Activated T-helper 1 cell treated with Interleukin-2 at 50 U/mL for 16 hours (primary cell): ENCODE results near the gene CENPV.

Experiments
- DNase-seq: peaks from one replicate; pipeline ENCODE4 v3.0.0-alpha.2; 2020; ENCODE audit warnings: low read depth

The CENPV gene

DNA sequence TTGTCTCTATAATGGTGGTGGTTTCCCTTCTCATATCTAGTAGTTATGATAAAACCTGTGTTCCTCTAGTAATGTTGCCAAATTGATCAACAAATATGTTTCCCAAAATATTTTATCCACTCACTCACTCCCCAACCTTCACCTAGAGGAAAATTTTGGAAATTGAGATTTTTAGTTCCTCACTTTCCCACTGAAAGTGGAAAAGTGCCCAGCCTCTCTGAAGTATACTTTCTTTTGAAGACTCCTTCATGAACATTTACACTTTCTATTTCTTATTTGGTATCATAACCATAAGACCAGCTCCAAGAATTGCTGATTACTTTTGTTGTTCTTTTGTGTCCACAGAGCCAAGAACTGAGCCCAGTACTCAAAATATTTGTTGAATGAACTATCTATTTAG is 5.1 kb upstream of the CENPV start:
- DNase-seq: no peak

DNA sequence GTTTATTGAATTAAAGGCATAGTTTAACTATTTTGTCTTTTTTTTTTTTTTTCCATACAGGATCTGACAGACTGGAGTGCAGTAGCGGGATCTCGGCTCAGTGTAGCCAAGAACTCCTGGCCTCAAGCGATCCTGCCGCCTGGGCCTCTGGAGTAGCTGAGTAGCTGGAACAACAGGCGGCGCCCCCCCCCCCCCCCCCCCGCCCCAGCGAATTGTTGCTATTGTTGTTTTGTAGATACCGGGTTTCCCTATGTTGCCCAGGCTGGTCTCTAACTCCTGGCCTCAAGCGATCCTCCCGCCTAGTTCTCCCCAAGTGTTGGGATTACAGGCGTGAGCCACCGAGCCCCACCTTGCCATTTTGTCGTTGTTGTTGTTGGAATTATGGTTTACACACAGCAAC is 1.3 kb upstream of the CENPV start:
- no peak for DNase-seq

DNA sequence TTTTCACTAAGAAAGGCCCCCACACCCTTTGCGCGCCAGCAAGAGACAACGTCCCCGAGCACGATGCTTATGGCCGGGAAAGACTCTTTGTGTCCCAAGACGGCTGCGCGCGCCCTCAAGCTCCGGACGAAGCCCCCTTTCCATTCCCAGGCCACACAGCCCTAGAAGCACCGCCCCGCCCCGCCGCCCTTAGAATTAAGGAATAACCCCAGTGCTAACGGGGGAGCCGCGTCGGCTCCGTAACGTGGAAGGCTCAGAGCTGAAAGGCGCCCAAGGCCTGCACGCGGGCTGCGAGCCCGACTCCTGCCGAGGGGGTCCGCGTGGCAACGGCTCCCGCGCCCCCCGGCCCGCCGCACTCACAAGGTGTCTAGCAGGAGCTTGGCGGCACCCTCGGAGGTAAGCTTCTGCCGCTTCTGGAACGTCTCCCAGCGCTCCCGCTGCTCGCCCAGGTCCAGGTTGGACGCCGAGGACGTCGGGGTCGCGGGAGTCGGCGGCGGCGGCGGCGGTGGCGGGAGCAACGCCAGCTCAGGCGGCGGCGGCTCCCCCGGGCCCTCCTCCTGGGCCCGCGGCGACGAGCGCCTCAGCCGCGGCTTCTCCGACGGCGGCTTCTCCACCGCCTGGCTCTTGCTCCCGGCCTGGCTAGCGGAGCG is 477 bp downstream of the CENPV start:
- peak; percentile 5 for DNase-seq

DNA sequence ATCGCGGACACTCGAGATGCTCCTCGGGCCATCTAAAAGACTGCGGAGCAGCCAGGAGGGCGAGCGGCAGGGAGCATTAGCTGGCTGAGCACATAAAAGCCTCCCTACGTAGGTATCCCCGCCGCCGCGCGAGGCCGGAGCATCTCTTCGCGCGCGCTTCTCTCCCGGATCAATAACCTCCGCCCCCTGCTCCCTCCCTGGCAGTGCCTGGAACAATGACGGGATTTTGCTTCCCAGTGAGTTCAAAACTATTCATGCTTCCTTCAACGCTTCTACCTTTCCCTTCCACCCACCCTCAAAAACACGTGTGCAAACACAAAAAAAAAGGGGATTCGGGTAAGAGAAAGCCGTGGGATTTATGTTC is 984 bp downstream of the CENPV start:
- DNase-seq: peak; percentile 3

DNA sequence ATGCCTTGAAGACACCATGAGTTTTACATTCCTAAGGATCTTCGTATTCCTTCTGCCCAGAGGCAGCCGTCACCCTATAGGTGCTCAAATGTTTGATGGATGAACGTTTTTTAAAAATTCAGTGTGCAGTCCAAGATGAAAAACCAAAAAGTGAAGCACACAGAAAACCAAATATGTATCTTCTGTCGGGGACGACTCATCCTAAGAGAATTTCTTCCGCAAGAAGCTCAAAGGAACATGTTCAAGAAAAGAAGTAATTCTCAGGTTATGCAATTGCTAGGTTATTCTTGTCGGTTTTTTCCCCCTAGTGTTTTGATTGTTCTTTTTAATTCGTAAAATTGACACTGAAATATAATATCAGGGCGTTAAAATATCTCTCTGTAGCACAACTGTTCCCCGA is 1.4 kb downstream of the CENPV start:
- no peak for DNase-seq

DNA sequence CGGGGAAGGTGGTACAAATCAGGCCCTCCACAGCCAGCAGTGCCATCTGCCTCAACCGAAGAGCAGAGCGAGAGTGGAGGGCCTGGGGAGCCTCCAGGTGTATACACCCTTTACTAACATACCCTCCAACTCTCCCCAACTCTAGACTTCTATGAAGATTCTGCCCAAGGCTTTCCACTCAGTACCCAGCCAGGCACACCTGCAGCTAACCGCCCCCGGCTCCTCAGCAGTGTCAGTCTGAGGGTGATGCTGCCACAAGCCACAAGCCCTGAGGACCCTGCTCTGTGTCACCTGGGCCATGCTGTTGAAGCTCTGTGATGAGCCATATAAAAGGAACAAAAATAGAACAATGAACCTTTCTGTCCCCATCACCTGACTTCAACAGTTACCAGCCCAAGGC is 3.8 kb downstream of the CENPV start:
- no peak for DNase-seq

DNA sequence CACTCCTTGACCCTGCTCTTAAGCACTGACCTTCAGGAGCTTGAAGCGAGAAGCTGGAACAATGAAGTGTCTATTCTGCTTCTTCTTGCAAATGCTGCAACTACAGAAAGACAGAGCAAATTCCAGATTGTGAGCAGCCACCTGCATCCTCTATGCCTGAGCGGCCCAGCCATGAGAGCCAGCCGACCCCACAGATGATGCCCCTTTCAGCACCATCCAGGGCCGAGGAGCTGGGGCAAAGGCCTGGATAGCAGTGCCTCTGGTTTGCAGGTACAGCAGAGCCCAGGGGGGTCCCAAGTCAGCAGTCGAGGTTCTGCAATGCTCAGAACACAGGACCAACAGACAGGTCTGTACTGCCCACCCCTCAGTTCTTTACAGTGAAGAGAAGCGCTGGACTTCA is 4.7 kb downstream of the CENPV start:
- no peak for DNase-seq

DNA sequence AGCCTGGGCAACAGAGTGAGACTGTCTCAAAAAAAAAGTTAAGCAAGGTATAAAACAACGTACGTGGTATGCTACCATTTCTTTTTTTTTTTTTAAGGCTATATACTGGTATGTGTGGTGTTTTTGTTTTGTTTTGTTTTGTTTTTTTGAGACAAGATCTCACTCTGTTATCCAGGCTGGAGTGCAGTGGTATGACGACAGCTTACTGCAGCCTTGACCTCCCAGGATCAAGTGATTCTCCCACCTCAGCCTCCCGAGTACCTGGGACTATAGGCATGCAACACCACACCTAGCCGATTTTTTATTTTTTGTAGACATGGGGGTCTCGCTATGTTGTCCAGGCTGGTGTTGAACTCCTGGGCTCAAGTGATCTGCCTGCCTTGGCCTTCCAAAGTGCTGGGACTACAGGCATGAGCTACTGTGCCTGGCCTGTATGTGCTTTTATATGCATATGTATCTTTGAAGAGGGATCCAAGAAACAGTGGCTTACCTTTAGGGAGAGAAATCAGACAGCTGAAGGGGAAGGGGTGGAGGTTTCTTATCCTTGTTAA is 6.5 kb downstream of the CENPV start:
- DNase-seq: no peak

DNA sequence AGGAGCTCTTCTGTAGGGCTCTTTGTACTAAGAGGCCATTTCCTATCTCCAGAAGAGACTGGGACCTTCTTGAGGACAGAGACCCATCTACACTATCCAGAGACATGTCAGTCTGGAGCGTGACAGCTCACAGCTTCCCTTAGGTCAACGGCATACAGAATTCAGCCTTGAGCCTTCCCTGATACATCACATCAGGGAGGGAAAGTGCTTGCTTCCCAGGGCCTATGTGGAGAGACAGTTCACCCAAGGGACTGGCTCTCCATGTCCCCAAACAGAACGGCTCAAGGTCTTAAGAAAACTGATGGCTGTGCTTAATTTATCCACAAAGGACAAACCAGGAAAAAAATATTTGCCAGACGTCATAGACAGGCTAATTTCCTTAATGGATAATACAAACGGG is 7.7 kb downstream of the CENPV start:
- no peak for DNase-seq

DNA sequence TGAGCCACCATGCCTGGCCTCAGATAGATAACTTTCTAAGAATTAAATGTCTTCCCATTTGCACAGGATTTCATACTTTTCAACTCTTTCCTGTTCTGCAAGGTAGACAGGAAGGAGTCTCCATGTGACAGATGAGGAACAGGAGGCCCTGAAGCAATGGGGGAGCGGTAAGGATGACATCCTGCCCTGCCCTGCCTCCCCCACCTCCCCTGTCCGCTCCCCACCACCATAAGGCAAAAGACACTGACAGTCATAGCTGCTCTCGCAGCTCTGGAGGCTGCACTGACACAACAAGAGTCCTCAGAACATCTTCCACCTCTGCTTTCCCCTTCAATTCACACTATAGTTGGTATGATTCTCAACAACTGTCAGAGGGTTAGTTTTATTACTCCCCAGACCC is 9.7 kb downstream of the CENPV start:
- no peak for DNase-seq

DNA sequence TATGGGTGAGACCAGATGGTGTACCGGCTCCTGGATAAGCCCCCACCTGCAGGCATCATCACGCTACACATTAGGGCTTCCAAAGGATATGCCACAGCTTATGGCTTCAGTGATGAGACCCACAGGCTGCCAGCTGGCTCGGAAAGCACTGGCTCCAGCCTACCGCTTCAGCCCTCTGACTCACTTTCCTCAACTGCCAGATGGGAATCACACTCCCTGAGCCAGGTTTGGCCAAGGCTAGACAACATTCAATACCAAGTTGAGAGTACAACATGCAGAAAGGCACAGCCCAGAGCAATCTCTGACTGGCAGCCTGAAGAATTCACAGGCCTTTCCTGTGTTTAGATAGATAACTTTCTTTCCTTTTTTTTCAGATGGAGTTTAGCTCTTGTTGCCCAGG is 10.3 kb downstream of the CENPV start:
- no peak for DNase-seq

DNA sequence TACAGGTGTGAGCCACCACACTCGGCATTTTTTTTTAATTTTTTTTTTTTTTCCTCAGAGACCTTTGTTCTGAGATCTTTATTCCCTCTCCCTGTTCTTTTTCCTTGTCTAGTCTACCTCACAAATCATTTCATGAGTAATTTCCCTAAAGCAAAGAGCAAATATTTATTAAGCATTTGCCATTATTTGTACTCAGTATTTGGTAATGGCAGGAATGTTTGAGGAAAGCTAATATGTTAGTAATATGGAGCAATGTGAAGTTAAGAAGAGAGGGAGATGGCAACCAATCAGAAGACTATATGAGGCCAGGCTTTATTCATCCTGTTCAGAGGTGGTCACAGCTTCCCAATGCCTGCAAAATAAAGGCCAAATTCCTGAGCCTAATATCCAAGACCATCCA is 13.3 kb downstream of the CENPV start:
- DNase-seq: no peak

DNA sequence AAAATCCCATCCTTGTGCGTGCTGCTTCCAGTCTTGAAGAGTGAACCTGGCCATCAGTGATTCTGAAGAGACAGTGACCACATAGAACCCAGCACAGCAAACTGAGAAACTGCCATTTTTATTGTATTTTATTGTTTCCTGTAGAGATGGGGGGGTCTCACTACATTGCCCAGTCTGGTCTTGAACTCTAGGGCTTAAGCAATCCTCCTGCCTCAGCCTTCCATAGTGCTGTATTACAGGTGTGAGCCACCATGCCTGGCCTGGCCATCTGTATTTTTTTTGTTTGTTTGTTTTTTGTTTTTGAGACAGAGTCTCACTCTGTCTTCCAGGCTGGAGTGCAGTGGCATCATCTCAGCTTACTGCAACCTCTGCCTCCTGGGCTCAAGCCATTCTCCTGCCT is 13.9 kb downstream of the CENPV start:
- no peak for DNase-seq

DNA sequence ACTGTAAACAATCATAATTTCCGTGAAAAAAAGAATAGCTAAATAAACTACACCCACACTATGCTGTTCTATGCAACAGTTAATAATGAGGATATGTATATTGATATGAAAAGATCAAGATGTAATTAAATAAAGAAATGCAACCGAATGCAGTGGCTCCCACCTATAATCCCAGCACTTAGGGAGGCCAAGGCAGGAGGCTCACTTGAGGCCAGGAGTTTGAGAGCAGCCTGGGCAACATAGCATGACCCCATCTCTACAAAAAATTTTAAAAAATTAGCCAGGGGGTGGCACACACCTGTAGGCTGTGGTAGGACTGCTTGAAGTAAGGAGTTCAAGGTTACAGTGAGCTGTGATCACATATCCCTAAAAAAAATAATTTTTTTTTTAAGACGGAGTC is 14.9 kb downstream of the CENPV start:
- no peak for DNase-seq

DNA sequence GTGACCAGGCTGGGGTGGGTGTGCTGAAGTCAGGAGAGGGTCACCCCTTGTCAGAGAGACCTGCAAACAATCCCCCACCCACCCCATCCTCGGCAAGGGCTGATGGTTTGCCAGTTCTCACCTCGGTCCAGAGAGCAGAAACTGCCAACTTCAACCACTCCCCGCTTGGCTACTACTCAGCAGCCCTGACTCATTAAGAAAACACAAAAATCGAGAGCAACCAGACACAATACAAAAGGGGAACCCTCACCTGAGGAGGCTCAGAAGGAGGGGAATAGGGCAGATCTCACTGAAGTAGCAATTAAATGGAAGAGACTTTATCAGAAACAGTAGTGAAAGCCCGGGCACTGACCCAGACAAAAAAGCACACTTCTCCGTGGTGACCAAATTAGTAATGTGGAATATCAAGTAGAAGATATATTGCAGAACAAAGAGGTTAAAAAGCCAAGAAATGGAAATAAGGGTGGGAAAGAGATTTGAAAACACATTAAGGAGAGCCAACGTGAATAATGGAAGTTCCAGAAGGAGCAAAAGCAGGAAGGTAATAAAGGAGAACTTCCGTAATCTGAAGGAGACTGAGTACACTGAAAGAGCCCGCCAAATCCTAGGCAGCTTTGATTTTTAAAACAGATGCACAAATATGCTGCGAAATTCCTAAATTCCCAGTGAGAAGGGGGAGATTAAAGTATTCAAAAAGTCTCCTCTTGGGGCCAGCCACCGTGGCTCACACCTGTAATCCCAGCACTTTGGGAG is 23.6 kb downstream of the CENPV start:
- no peak for DNase-seq

DNA sequence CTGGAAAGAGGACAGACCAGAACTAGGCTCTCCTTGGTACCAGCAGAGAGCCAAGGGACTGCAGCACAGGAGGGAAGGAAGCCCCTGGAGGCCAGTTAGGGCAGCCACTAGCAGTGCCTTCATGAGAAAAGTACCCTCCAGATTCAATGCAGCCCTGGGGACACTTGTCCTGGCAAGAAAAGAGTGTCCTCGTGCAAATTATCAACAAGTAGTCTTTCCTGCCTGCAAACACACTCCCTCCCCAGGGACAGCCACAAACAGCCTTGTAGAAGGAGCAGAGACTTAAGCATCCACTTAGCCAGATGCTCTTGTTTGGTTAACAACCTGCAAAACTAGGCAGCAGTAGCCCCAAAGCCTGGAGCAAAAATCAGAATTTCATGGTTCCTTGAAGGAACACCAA is 24.3 kb downstream of the CENPV start:
- no peak for DNase-seq

DNA sequence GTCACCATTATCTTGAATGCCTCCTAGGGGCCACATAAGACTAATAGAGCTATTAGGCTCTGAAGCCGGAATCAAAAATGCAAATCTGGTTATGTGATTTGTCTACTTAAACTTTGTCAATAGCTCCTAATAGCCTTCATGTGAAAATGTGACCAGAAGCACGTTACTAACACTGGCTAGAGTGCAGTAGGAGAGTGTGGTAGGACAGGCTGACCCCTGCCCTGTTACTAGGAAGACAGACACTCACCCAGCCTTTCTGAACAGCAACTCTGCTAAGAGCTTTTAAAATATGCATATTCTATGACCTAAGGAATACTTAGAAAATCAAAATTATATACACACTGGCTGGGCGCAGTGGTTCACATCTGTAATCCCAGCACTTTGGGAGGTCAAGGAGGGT is 26.3 kb downstream of the CENPV start:
- DNase-seq: no peak

DNA sequence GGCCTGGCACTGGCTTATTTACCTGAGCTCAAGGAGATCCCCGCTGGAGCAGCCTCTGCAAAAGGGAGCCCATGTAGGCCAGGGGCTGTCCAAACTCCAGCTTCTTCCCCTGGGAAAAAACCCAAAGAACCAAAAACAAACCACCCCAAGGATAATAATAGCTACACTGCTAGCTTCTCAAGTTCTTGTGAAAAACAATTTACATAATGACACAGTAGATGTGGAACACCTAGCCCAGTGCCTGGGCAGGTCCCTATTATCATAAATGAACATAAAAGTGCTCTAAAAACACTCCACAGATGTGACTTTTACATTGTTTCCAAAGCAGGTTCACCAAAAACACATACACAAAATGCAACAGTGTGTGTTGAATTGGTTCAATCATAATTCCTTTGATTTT is 27.3 kb downstream of the CENPV start:
- no peak for DNase-seq

DNA sequence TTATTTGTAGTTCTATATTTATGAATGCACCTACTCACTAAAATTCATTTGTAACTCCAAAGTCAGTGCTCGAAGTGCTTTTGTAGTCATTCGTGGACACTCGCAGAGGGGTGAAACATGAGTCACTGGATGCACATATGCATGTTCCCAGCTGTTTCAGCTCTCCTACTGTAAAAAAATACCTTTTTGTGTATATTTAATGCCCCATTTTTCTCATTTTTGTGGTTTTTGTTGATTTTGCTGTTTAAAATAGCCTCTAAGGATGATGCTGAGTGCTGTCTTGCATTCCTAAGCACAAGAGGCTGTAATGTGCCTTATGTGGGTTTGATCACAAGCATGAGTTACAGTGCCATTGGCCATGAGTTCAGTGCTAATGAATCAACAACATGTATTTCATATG is 30.6 kb downstream of the CENPV start:
- no peak for DNase-seq

DNA sequence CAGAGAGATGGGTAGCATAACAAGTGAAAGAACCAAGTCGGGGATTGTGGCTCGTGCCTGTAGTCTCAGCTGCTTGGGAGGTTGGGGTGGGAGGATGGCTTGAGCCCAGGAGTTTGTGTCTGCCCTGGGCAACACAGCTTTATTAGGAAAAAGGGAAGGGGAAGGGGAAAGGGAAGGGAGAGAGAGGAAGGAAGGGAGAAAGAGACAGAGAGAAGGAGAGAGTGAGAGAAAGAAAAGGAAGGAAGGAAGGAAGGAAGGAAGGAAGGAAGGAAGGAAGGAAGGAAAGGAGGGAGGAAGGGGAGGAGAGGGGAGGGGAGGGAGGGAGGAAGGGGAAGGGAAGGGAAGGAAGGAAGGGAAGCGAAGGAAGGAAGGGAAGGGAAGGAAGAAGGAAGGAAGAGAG is 33.3 kb downstream of the CENPV start:
- no peak for DNase-seq

DNA sequence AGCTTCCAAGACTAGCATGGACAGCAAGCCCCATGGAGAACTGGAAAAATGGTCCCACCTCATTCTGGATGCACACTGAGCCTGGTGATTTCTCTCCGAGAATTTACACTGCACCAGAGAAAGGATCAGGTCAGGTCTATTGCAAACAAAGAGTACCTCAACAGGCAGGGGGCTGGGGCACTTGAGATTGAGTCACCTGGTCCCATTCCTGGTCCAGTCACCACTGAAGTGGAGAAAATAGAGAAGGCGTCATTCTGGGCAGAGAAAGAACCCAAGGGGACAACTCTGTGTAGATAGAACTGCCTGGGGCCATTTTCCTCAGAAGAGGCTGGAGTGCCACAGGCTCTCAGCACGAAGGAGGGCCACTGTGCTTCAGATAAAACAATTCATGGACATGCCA is 38.4 kb downstream of the CENPV start:
- no peak for DNase-seq

DNA sequence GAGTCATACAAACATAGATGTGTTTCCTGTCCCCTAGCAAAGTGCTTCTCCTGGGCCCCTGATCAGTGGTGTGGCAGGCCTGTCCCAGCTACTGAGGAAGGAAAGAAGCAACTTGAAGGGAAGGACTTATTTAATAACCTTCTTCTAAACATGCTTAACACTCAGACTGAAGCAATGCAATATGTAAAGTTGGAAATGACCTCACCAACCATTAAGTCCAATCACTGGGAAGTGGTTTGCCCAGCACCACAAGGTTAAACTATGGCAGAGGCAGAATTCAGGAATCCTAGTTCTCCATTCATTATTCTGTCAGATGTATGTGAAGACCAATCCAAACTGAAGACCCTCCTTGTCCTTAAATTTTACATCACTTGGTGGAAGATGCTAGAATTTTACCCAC is 39.1 kb downstream of the CENPV start:
- no peak for DNase-seq

DNA sequence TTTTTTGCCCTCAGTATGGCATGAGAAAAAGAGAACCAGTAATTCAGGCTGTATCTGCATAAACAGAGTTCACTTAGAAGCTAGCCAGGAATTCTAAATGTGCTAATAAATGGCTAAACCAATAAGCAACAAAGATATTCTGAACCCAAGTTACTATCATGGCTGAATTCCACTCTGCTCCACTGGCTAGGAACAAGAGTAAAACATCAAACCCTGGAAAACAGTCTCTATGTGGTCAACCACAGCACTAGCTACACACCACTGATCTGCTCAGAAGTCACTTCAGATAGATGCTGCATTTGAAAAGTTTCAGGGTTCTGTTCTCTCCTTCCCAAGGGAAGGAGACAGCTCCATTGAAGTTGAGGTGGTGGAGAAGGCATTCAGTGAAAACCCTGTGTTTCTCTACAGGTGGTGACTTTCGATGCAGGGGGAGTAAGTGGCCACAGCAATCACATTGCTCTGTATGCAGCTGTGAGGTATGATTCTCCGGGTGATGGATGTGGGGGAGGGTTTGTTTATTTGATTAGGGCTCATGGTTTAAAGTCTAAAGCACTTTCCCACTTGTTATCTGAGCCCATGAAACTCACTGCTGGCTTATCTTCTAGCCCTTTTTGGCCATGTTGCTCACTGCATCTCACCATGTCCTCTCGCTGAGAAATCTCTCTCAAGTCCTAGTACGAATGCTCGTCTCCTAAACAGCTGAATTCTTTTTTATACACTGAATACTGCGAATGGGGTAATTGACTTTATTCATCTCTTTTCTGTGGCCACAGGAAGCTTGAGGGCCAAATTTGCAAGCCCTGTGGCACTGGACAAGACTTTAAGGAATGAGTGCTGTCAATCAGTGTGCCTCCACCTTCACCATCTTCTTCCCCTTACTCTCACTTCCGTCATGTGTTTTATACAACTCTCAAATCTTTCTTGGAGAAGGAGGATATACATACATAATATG is 39.9 kb downstream of the CENPV start:
- DNase-seq: no peak
